Psoas muscle (tissue), 8 donors: ENCODE measurements around the gene DAB1. TPM values are rescaled to one million over a fixed set of nuclear protein-coding genes. Genes with fewer than 3 reads are reported as not detected.
A peak's percentile ranks its signal among the peaks of the same experiment; 100 is the strongest.

Experiments used
- ATAC-seq, 4 donors: fragments of 200-7000 bp; cut with Tn5 transposase; one replicate each; pipeline ENCODE4 v1.9.1; 2020; ENCODE audit warnings: moderate library complexity in 3 of 4, mild to moderate bottlenecking in 2 of 4
- DNase-seq, 2 donors: peaks; one replicate each; pipeline ENCODE4 v3.0.0-alpha.2; 2020
- H3K27ac ChIP-seq: fragments of 200-600 bp; one replicate; pipeline ENCODE4 v1.8.0; 2022
- H3K27me3 ChIP-seq, 3 donors: fragments of 200-600 bp in 1 of 3; one replicate each; pipeline versions ENCODE4 v1.6.1 to v1.8.0; 2013 to 2022; ENCODE audit warnings: low read length in 2 of 3, mild to moderate bottlenecking in 2 of 3, moderate library complexity in 1 of 3; ENCODE audit not compliant: insufficient read depth in 3 of 3
- H3K36me3 ChIP-seq, 2 donors: fragments of 200-600 bp in 1 of 2; one replicate each; pipeline versions ENCODE4 v1.6.1 to v1.8.0; 2013 to 2022; ENCODE audit warnings: low read depth in 1 of 2, mild to moderate bottlenecking in 1 of 2, moderate library complexity in 1 of 2; ENCODE audit not compliant: insufficient read depth in 1 of 2
- H3K4me1 ChIP-seq: fragments of 200-600 bp; one replicate; pipeline ENCODE4 v1.8.0; 2022
- H3K4me3 ChIP-seq: fragments of 200-600 bp; one replicate; pipeline ENCODE4 v1.8.0; 2022; ENCODE audit warnings: mild to moderate bottlenecking
- H3K9me3 ChIP-seq: fragments of 200-600 bp; one replicate; pipeline ENCODE4 v1.8.0; 2022
- CTCF ChIP-seq: fragments of 200-600 bp; IDR thresholded peaks from one replicate; pipeline ENCODE4 v1.8.0; 2022; ENCODE audit warnings: antibody characterized with exemption
- WGBS, 3 donors: extraction: QIAGEN DNeasy Blood & Tissue Kit; methylation state at CpG; one replicate each; pipeline versions ENCODE4 v1.1.6 to v1.1.7; 2013; 5-methylcytosine and 5-hydroxymethylcytosine counted together
- intact Hi-C, 2 donors: fragments of 100-400 bp; cut with DNase I; formaldehyde crosslinking; loops; one replicate each; pipeline versions ENCODE4 v1.11.0 to v1.14.2; 2022
- polyA plus RNA-seq, 3 donors: library from polyadenylated mRNA; stranded (reverse); fragments of 200-250 nt; gene quantifications; one replicate each; pipeline ENCODE4 v1.2.3, GENCODE V29; 2013
- total RNA-seq, 4 donors: library from RNA; stranded (reverse); fragmentation: NEBNext Ultra II Directional in 2 of 4; extraction: Animal tissue kit (Norgen Biotek cat#: 25700) in 2 of 4; gene quantifications; one replicate each; pipeline versions ENCODE4 v1.2.1 to v1.2.4, GENCODE V29; 2021 to 2023
- donor health status: healthy with polysubstance abuse.
- donor health status: DM: no; HTN: no; CAD: no; lungs with moderate emphysema.
- donor health status: Bipolar disorder and iron deficiency.
- donor health status: healthy.
- donor health status: DM: yes; HTN: yes; CAD: no.
- donor health status: DM: no; HTN: no; CAD: no.
- donor health status: DM: no; HTN: no; CAD: no.
- donor health status: DM: yes; HTN: yes; CAD: no.

Gene DAB1
- total and polyA plus RNA-seq, 7 donors = 0.04 to 0.28 (median 0.09) TPM; not detected in 1

GRCh38 chr1:57262472-57262871 is 161.4 kb downstream of the DAB1 start:
- DNase-seq (no peak), ATAC-seq (no peak)
- no peaks in the 10 kb centered on the region for H3K4me1 ChIP-seq
- no peak overlapping the region for H3K27ac ChIP-seq
- H3K36me3 ChIP-seq = no peaks in the 10 kb centered on the region
- 77 to 87% (median 80%) methylated on average over 3 of the region's 3 CpGs for WGBS, 3 donors
- intact Hi-C loops = no loop called here
- H3K4me3 ChIP-seq = no peak overlapping the region
- H3K27me3 ChIP-seq = peaks cover 0 to 2% (median 0%) of the 10 kb centered on the region in 3 donors
- no peaks in the 10 kb centered on the region for H3K9me3 ChIP-seq
- TF ChIP-seq CTCF = no peak

- DNase-seq (no peak), ATAC-seq (no peak)
- H3K4me3 ChIP-seq = no peak overlapping the region
- WGBS, 3 donors = 81 to 87% (median 87%) methylated on average over 5 of the region's 5 CpGs
- intact Hi-C loops = no loop called here
- no peak overlapping the region for H3K27ac ChIP-seq
- no peaks in the 10 kb centered on the region for H3K4me1 ChIP-seq
- TF ChIP-seq CTCF = no peak
- H3K36me3 ChIP-seq = no peaks in the 10 kb centered on the region
- no peaks in the 10 kb centered on the region for H3K9me3 ChIP-seq
- peaks cover 0 to 2% (median 0%) of the 10 kb centered on the region in 3 donors for H3K27me3 ChIP-seq
Observed at GRCh38 chr1:57258557-57259325, 165.1 kb downstream of the DAB1 start.

GRCh38 chr1:57255945-57256344 is 167.9 kb downstream of the DAB1 start:
- no peaks in the 10 kb centered on the region for H3K27me3 ChIP-seq
- no peak overlapping the region for H3K4me3 ChIP-seq
- no peak for TF ChIP-seq CTCF
- H3K27ac ChIP-seq = no peak overlapping the region
- intact Hi-C loops = no loop called here
- DNase-seq = no peak
- 87 to 92% (median 88%) methylated on average over 5 of the region's 5 CpGs for WGBS, 3 donors
- no peaks in the 10 kb centered on the region for H3K36me3 ChIP-seq
- H3K9me3 ChIP-seq = no peaks in the 10 kb centered on the region
- no peak for ATAC-seq
- no peaks in the 10 kb centered on the region for H3K4me1 ChIP-seq

GRCh38 chr1:57254022-57254421 is 169.8 kb downstream of the DAB1 start:
- Histone ChIP-seq H3K4me1 (no peaks in the 10 kb centered on the region), H3K27me3 (no peaks in the 10 kb centered on the region), H3K4me3 (no peak overlapping the region), H3K9me3 (no peaks in the 10 kb centered on the region), H3K36me3 (no peaks in the 10 kb centered on the region), H3K27ac (no peak overlapping the region)
- ATAC-seq (peak in 2 of 4 donors; percentile 69 to 87), DNase-seq (no peak)
- intact Hi-C loops = no loop called here
- WGBS, 3 donors = 18 to 59% (median 41%) methylated on average over 2 of the region's 2 CpGs
- TF ChIP-seq CTCF = no peak
